Ovary (tissue), 3 donors: ENCODE data around the gene SLC26A1.

Experiments used
- POLR2A ChIP-seq: fragments of 450-650 bp; IDR thresholded peaks from one replicate; pipeline ENCODE4 v1.6.1; 2017; ENCODE audit warnings: antibody characterized with exemption, mild to moderate bottlenecking, moderate library complexity
- TF ChIP-seq, protein P1 (sequence below), 3 donors: fragments of 450-650 bp in 2 of 3; fragments of 200-600 bp in 1 of 3; IDR thresholded peaks; one replicate each; pipeline versions ENCODE4 v1.5.1 to v1.8.0; 2016 to 2022; ENCODE audit warnings: antibody characterized with exemption in 3 of 3, mild to moderate bottlenecking in 1 of 3
- donor health status: DM: no; HTN: no; CAD: no.

- TF ChIP-seq, protein P1, sequence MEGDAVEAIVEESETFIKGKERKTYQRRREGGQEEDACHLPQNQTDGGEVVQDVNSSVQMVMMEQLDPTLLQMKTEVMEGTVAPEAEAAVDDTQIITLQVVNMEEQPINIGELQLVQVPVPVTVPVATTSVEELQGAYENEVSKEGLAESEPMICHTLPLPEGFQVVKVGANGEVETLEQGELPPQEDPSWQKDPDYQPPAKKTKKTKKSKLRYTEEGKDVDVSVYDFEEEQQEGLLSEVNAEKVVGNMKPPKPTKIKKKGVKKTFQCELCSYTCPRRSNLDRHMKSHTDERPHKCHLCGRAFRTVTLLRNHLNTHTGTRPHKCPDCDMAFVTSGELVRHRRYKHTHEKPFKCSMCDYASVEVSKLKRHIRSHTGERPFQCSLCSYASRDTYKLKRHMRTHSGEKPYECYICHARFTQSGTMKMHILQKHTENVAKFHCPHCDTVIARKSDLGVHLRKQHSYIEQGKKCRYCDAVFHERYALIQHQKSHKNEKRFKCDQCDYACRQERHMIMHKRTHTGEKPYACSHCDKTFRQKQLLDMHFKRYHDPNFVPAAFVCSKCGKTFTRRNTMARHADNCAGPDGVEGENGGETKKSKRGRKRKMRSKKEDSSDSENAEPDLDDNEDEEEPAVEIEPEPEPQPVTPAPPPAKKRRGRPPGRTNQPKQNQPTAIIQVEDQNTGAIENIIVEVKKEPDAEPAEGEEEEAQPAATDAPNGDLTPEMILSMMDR (IDR thresholded peaks at IDR 0.05), result no peak
- no peak for TF ChIP-seq POLR2A
Observed at GRCh38 chr4:959338-960139, 33.7 kb downstream of the SLC26A1 start.
